Omental fat pad (tissue), 4 donors: ENCODE results near the gene CSNK1G1. TPM values are rescaled to one million over a fixed set of nuclear protein-coding genes. Genes with fewer than 3 reads are reported as not detected.

ENCODE experiments used
- ATAC-seq: fragments of 150-250 bp; one replicate; pipeline ENCODE4 v1.9.1; 2016; ENCODE audit warnings: mild to moderate bottlenecking, moderate library complexity; ENCODE audit not compliant: low FRiP score
- DNase-seq: peaks from one replicate; pipeline ENCODE4 v3.0.0-alpha.2; 2019; ENCODE audit warnings: low spot score
- CTCF ChIP-seq, 3 donors: fragments of 450-650 bp; IDR thresholded peaks; one replicate each; pipeline ENCODE4 v1.5.1; 2016 to 2017; ENCODE audit warnings: antibody characterized with exemption in 3 of 3, mild to moderate bottlenecking in 3 of 3, moderate library complexity in 2 of 3
- total RNA-seq, 4 donors: library from RNA; depleted of rRNA; stranded (reverse); fragments of >200 nt; gene quantifications; one replicate each; pipeline ENCODE4 v1.1.0, GENCODE V29; 2016

Gene CSNK1G1
- total RNA-seq, 4 donors from 2014 or later: 13.6 to 23.3 (median 21.7) TPM

GRCh38 chr15:64287953-64288352 is 68.0 kb downstream of the CSNK1G1 start:
- DNase-seq: no peak
- no peak for ATAC-seq
- TF ChIP-seq CTCF (IDR thresholded peaks at IDR 0.05): no peak

GRCh38 chr15:64286473-64286872 is 69.5 kb downstream of the CSNK1G1 start:
- TF ChIP-seq CTCF (IDR thresholded peaks at IDR 0.05): no peak
- ATAC-seq: no peak

GRCh38 chr15:64285871-64286270 is 70.1 kb downstream of the CSNK1G1 start:
- ATAC-seq (no peak), DNase-seq (no peak)
- no peak for TF ChIP-seq CTCF (IDR thresholded peaks at IDR 0.05)

More at GRCh38 chr15:64286473-64286872, 69.5 kb downstream of the CSNK1G1 start:
- no peak for DNase-seq

GRCh38 chr15:64285150-64285549 is 70.8 kb downstream of the CSNK1G1 start:
- ATAC-seq (no peak), DNase-seq (no peak)
- no peak for TF ChIP-seq CTCF (IDR thresholded peaks at IDR 0.05)

- no peak for TF ChIP-seq CTCF (IDR thresholded peaks at IDR 0.05)
- DNase-seq (no peak), ATAC-seq (peak; percentile 64)
Measured at GRCh38 chr15:64284042-64284441, 71.9 kb downstream of the CSNK1G1 start.

GRCh38 chr15:64282701-64283100 is 73.3 kb downstream of the CSNK1G1 start:
- DNase-seq (no peak), ATAC-seq (no peak)
- no peak for TF ChIP-seq CTCF (IDR thresholded peaks at IDR 0.05)

- no peak for ATAC-seq
- DNase-seq: no peak
- TF ChIP-seq CTCF (IDR thresholded peaks at IDR 0.05): no peak
Measured at GRCh38 chr15:64279131-64279530, 76.8 kb downstream of the CSNK1G1 start.
